ENCODE results near the gene SCFD2. TPM values are rescaled to one million over a fixed set of nuclear protein-coding genes. Genes with fewer than 3 reads are reported as not detected.

Gene SCFD2
- total RNA-seq, 1 donor, result 24.2 TPM

GRCh38 chr4:53121264-53121865 is 244.5 kb downstream of the SCFD2 start:
- no peak for DNase-seq (ENCODE audit: insufficient read length, low spot score, missing footprints)
- Histone ChIP-seq H3K9me3 (ENCODE audit: low read depth, low read length) (no peaks in the 10 kb centered on the region), H3K4me1 (ENCODE audit: insufficient read depth, low read length) (peaks cover 26% of the 10 kb centered on the region), H3K36me3 (ENCODE audit: insufficient read depth, low read length) (no peaks in the 10 kb centered on the region), H2AFZ (ENCODE audit: low read length) (peak overlapping the region; percentile 30), H3K4me2 (ENCODE audit: insufficient read depth, low read length) (peak overlapping the region; percentile 19), H3K27me3 (ENCODE audit: insufficient read depth, low read length) (no peaks in the 10 kb centered on the region), H3K27ac (ENCODE audit: low read depth, low read length) (peak overlapping the region; percentile 72), H4K20me1 (ENCODE audit: insufficient read depth, low read length) (no peaks in the 10 kb centered on the region), H3K4me3 (ENCODE audit: insufficient read depth, low read length) (no peak overlapping the region), H3K79me2 (ENCODE audit: insufficient read depth, low read length) (no peaks in the 10 kb centered on the region)
- TF ChIP-seq CTCF (IDR thresholded peaks at IDR 0.05; ENCODE audit: extremely low read depth, low read depth, low read length), result no peak

GRCh38 chr4:53120778-53121177 is 245.1 kb downstream of the SCFD2 start:
- peaks cover 2% of the 10 kb centered on the region for H3K79me2 ChIP-seq (ENCODE audit: insufficient read depth, low read length)
- H3K27me3 ChIP-seq (ENCODE audit: insufficient read depth, low read length), result no peaks in the 10 kb centered on the region
- no peak overlapping the region for H3K4me3 ChIP-seq (ENCODE audit: insufficient read depth, low read length)
- H3K27ac ChIP-seq (ENCODE audit: low read depth, low read length), result peak overlapping the region; percentile 72
- TF ChIP-seq CTCF (IDR thresholded peaks at IDR 0.05; ENCODE audit: extremely low read depth, low read depth, low read length), result no peak
- H3K4me2 ChIP-seq (ENCODE audit: insufficient read depth, low read length), result no peak overlapping the region
- no peaks in the 10 kb centered on the region for H3K36me3 ChIP-seq (ENCODE audit: insufficient read depth, low read length)
- no peaks in the 10 kb centered on the region for H3K9me3 ChIP-seq (ENCODE audit: low read depth, low read length)
- H3K4me1 ChIP-seq (ENCODE audit: insufficient read depth, low read length), result peaks cover 30% of the 10 kb centered on the region
- H4K20me1 ChIP-seq (ENCODE audit: insufficient read depth, low read length), result no peaks in the 10 kb centered on the region
- no peak for DNase-seq (ENCODE audit: insufficient read length, low spot score, missing footprints)
- H2AFZ ChIP-seq (ENCODE audit: low read length), result peak overlapping the region; percentile 35

GRCh38 chr4:53119680-53120079 is 246.2 kb downstream of the SCFD2 start:
- Histone ChIP-seq H3K9me3 (ENCODE audit: low read depth, low read length) (no peaks in the 10 kb centered on the region), H3K79me2 (ENCODE audit: insufficient read depth, low read length) (peaks cover 2% of the 10 kb centered on the region), H3K4me3 (ENCODE audit: insufficient read depth, low read length) (no peak overlapping the region), H3K27me3 (ENCODE audit: insufficient read depth, low read length) (no peaks in the 10 kb centered on the region), H2AFZ (ENCODE audit: low read length) (peak overlapping the region; percentile 49), H3K4me1 (ENCODE audit: insufficient read depth, low read length) (peaks cover 30% of the 10 kb centered on the region), H4K20me1 (ENCODE audit: insufficient read depth, low read length) (no peaks in the 10 kb centered on the region), H3K4me2 (ENCODE audit: insufficient read depth, low read length) (peak overlapping the region; percentile 50), H3K27ac (ENCODE audit: low read depth, low read length) (peak overlapping the region; percentile 72), H3K36me3 (ENCODE audit: insufficient read depth, low read length) (no peaks in the 10 kb centered on the region)
- DNase-seq (ENCODE audit: insufficient read length, low spot score, missing footprints), result peak; percentile 44
- no peak for TF ChIP-seq CTCF (IDR thresholded peaks at IDR 0.05; ENCODE audit: extremely low read depth, low read depth, low read length)

GRCh38 chr4:53118676-53119075 is 247.2 kb downstream of the SCFD2 start:
- Histone ChIP-seq H3K27ac (ENCODE audit: low read depth, low read length) (no peak overlapping the region), H3K4me1 (ENCODE audit: insufficient read depth, low read length) (peaks cover 36% of the 10 kb centered on the region), H3K27me3 (ENCODE audit: insufficient read depth, low read length) (no peaks in the 10 kb centered on the region), H4K20me1 (ENCODE audit: insufficient read depth, low read length) (no peaks in the 10 kb centered on the region), H3K4me3 (ENCODE audit: insufficient read depth, low read length) (no peak overlapping the region), H2AFZ (ENCODE audit: low read length) (no peak overlapping the region), H3K36me3 (ENCODE audit: insufficient read depth, low read length) (no peaks in the 10 kb centered on the region), H3K79me2 (ENCODE audit: insufficient read depth, low read length) (peaks cover 2% of the 10 kb centered on the region), H3K4me2 (ENCODE audit: insufficient read depth, low read length) (no peak overlapping the region), H3K9me3 (ENCODE audit: low read depth, low read length) (no peaks in the 10 kb centered on the region)
- DNase-seq (ENCODE audit: insufficient read length, low spot score, missing footprints), result no peak
- no peak for TF ChIP-seq CTCF (IDR thresholded peaks at IDR 0.05; ENCODE audit: extremely low read depth, low read depth, low read length)

All from osteoblast (primary cell).